HG02981 (cell line): ENCODE measurements around the gene LDAH.

ENCODE experiments used
- ATAC-seq: cut with Tn5 transposase; IDR thresholded peaks from one replicate; pipeline ENCODE4 v1.9.1; 2021; ENCODE audit warnings: mild to moderate bottlenecking, moderate library complexity; ENCODE audit not compliant: unreplicated experiment

LDAH gene

GRCh38 chr2:20687260-20687832 lies 135.6 kb downstream of the LDAH start:
- no peak for ATAC-seq

- no peak for ATAC-seq
These were observed 138.3 kb downstream of the LDAH start for GRCh38 chr2:20684581-20685063.

DNA sequence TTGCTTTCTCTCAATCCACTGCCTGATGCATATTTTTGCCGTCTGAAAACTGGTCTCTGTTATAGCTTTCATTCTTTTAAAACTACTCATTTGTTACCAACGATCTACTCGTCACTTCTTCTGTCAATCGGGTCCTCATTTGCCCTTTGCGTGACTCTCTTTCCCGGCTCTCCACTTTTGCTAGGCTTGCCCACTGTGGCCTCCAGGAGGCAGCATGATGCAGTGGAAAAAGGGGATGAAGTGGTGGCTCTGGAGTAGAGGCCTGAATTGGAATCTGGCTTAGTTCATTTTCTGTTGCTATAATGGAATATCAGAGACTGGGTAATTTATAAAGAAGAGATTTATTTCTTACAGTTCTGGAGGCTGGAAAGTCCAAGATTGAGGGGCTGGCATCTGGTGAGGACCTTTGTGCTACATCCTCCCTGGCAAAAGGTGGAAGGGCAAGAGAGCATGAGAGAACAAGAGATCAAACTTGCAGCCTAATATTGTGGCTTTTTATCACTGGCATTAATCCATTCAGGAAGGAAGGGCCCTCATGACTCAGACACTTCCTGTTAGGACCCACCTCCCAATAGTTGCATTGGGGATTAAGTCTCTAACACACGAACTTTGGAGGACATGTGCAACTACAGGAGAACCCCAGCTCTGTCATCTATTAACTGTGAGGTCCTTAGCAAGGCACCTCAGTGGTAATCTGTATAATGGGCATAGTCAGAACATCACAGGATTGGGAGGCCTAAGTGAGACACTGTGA lies 140.6 kb downstream of the LDAH start:
- no peak for ATAC-seq

- no peak for ATAC-seq
These were observed 142.0 kb downstream of the LDAH start for GRCh38 chr2:20680744-20681375.

GRCh38 chr2:20678780-20679179 lies 144.1 kb downstream of the LDAH start:
- no peak for ATAC-seq

DNA sequence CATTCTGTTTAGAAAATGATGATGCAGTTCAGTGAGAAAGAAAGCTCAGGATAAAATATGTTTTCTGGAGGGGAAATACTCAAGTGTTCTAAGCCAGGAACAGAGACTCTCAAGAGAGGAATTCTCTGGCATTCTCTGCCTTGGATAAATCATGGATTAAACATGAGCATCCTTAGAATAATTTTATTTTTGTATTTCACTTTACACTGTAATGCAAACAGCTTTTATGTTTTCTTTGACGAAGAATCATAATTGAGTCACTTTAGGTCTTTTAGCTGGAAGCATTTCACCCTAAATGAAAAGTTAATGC lies 144.9 kb downstream of the LDAH start:
- no peak for ATAC-seq

DNA sequence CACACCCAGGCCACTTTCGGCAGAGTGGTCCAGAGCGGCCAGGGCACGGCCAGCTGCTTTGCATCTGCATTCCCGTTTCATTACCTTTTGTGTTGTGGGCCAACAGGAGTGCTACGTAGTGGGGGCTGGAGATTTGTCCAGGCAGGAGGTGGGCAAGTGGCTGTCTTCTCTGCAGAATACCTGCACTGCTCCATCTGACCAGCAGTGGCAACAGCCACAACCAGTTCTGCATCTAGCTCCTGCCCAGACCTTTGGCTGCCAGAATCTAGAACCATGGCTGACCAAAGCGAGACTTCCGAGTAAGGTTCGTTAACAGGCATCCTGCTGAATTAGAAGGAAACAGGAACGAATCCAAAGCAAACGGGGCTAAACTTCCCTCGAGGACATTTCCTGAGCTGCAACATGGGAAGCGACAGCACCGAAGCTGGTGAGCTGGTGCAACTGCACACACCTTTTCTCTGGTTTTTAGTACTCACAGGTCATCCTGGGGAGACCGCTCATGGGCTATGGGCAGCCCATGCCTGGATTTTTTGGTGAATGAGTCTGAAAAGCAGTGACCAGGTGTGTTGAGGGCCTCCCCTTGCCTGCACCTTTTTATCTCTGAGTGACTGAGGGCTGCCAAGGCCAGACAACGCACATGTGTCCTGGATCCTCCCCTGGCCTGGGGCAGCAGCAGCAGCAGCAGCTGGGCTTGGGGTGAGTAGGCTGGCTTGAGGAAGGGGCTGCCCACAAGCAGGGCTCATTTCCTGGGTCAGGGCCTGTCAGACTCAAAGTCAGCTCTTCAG lies 145.4 kb downstream of the LDAH start:
- ATAC-seq: peak; percentile 46

GRCh38 chr2:20676353-20677215 lies 146.3 kb downstream of the LDAH start:
- peak; percentile 25 for ATAC-seq

- ATAC-seq: peak; percentile 75
These were observed 147.1 kb downstream of the LDAH start for GRCh38 chr2:20675701-20676352.

DNA sequence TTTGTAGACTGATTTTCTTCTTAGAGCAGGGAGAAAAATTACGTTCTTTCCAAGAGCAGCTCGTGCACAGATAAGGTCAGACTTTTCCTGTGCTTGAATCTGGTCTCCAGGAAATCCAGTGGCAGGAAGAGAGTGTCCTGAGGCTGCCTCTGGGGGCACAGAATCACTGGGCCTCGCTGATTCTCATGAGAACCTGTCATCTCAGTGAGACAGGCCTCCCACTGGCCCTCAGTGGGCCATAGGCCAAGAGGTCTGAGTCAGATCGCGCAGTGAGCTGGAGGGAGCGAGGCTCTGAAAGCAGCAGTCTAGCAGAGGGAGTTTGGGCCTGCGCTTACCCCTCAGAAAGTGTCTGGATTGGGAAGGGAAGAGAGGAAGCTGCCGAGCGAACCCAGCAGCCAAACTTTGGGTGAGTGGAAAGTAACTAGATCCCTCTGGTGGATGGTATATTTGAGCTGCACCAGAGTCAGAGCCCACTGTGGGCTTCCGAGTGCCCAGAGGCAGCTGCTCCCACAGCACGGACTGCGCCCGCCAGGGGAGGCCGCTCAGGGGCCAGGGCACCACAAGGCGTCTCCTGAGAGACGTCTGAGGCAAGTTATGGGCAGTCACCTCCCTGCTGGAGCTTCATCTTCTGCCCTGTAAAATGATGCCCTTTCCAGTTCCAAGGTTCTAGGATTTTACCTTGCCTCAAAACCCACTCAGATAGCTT lies 147.8 kb downstream of the LDAH start:
- no peak for ATAC-seq

DNA sequence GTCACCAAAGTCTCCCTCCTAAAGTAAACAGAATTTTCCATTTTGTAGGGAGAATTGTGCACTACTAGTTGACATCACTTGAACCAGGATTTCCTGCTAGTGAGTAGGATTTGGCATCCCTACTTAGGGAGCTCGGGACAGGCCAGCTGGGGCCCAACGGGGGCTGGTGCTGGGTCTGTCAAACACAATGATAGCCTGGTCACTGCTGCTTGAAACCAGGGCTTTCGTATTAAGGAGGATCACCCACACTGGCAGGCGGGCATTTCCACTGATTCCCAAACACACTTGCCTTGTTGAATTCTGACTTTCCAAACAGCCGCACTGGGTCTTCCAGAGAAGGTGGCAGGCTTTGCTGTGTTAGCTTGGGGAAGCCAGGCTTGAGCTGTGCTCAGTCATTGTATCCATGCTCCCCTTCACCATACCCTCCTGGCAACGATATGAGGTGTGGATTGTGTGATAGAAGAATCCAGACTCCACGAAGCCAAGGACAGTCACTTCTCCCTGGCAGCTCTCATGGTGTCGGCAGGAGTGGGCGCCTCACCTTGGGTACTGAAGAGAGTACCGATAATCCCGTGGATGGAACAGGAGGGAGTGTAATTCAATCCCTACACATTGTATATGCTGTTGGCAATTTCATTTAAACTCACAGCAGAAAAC lies 148.5 kb downstream of the LDAH start:
- no peak for ATAC-seq

GRCh38 chr2:20673686-20674308 lies 149.1 kb downstream of the LDAH start:
- no peak for ATAC-seq

DNA sequence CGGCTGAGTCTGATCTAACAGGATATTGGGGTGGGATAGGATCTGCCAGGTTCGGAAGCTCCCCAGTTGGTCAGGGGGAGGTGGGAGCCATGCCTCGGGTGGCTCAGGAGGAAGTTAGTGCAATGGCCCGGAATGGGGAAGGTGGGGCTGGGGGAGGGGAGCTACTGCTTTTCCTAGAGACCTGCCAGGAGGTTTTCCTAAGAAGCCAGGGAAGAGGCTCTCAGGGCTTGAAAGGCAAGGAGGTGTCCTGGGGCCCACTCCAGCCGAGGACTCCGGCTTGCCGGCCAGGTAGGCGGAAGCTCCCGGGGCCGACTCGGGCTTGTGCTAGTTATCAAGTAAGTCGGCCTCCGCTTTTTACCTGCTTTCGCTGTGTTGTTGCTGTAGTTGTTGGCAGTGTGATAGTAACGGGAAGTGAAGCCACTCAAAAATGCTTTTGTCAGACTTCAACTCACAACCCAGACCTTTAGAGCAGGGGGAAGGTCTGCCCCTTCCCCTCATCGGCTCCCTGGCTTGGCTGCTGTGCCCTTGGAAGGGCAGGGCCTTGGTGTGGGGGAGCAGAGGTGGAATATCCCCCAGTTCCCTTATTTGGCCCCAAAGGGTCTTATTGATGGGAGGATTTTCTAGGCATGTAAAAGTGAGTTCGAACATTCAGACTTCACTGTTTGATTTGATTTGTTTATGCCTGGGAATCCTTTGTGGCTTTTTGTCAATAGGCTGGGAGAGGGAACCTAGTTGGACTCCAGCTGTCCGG lies 150.5 kb downstream of the LDAH start:
- ATAC-seq: no peak

- no peak for ATAC-seq
These were observed 151.2 kb downstream of the LDAH start for GRCh38 chr2:20671736-20672080.

DNA sequence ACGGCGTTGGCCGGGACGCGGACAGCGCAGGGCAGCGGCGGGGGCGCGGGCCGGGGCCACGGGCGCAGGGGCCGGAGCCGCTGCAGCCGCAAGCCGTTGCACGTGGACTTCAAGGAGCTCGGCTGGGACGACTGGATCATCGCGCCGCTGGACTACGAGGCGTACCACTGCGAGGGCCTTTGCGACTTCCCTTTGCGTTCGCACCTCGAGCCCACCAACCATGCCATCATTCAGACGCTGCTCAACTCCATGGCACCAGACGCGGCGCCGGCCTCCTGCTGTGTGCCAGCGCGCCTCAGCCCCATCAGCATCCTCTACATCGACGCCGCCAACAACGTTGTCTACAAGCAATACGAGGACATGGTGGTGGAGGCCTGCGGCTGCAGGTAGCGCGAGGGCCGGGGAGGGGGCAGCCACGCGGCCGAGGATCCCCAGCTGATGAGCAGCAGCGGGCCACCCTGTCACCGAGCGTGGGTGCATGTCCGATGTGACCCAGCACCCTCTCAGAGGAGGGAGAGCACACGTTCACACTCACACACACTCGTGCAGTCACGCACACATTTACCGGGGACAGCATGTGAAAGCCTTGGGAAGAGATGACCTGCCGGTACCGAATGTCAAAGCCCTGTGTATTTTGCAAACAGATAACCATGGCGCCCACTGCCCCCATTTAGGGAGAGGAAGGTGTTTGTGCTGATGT lies 151.7 kb downstream of the LDAH start:
- ATAC-seq: no peak

DNA sequence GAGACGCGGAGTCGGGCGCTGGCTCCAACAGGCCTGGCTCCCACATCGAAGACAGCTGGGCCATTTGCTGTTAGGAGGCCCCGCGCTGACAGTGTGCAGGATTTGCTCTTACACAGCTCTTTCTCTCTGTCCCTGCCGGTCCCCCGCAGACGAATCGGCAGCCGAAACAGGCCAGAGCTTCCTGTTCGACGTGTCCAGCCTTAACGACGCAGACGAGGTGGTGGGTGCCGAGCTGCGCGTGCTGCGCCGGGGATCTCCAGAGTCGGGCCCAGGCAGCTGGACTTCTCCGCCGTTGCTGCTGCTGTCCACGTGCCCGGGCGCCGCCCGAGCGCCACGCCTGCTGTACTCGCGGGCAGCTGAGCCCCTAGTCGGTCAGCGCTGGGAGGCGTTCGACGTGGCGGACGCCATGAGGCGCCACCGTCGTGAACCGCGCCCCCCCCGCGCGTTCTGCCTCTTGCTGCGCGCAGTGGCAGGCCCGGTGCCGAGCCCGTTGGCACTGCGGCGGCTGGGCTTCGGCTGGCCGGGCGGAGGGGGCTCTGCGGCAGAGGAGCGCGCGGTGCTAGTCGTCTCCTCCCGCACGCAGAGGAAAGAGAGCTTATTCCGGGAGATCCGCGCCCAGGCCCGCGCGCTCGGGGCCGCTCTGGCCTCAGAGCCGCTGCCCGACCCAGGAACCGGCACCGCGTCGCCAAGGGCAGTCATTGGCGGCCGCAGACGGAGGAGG lies 152.4 kb downstream of the LDAH start:
- ATAC-seq: no peak
